H1 (cell line): ENCODE measurements around the gene LANCL1. TPM values are rescaled to one million over a fixed set of nuclear protein-coding genes. Genes with fewer than 3 reads are reported as not detected.

ENCODE experiments used
- CTCF ChIA-PET: fragments of 300-600 bp; sonication (Branson Sonifier 250); formaldehyde crosslinking; loops from one replicate; lab custom pipeline; 2021; ENCODE audit not compliant: partially characterized antibody; lab: Charles Lee
- POLR2A ChIA-PET: fragments of 300-600 bp; sonication (Branson Sonifier 250); formaldehyde crosslinking; loops from one replicate; lab custom pipeline; 2021; ENCODE audit warnings: inconsistent platforms; ENCODE audit not compliant: partially characterized antibody; lab: Charles Lee
- DNase-seq, 2 experiments: peaks; one replicate each; pipeline versions ENCODE4 v3.0.0 to v3.0.0-alpha.2; 2010 to 2022; ENCODE audit warnings: low spot score in 2 of 2, low read depth in 1 of 2, mixed read lengths in 1 of 2
- FAIRE-seq: peaks from 2 replicates; lab custom pipeline; 2011; peaks lifted over from hg19 to GRCh38; lab: Jason Lieb, UNC
- H2AFZ ChIP-seq: 2 replicates; pipeline ENCODE4 v1.8.1; 2012; ENCODE audit warnings: low read length, inconsistent platforms
- H2AK5ac ChIP-seq: 2 replicates; pipeline ENCODE4 v1.6.1; 2013; ENCODE audit warnings: low read depth, low read length
- H2BK120ac ChIP-seq: replicated peaks from 2 replicates; pipeline ENCODE3; 2013; ENCODE audit warnings: low read depth, low read length, inconsistent platforms
- H2BK12ac ChIP-seq: 2 replicates; pipeline ENCODE4 v1.6.1; 2013; ENCODE audit warnings: low read depth, low read length
- H2BK15ac ChIP-seq: 2 replicates; pipeline ENCODE4 v1.6.1; 2013; ENCODE audit warnings: low read length
- H2BK20ac ChIP-seq: 2 replicates; pipeline ENCODE4 v1.6.1; 2013; ENCODE audit warnings: low read length
- H2BK5ac ChIP-seq: 2 replicates; pipeline ENCODE4 v1.6.1; 2013; ENCODE audit warnings: low read depth, low read length
- H3K14ac ChIP-seq: 2 replicates; pipeline ENCODE4 v1.6.1; 2013; ENCODE audit warnings: inconsistent platforms; ENCODE audit not compliant: insufficient read length
- H3K18ac ChIP-seq: 2 replicates; pipeline ENCODE4 v1.6.1; 2013; ENCODE audit warnings: low read length; ENCODE audit errors: extremely low read depth
- H3K23ac ChIP-seq: 2 replicates; pipeline ENCODE4 v1.6.1; 2013; ENCODE audit warnings: inconsistent platforms; ENCODE audit not compliant: insufficient read length
- H3K23me2 ChIP-seq: 2 replicates; pipeline ENCODE4 v1.6.1; 2013; ENCODE audit warnings: low read depth, low read length
- H3K27ac ChIP-seq: 2 replicates; pipeline ENCODE4 v1.6.1; 2011; ENCODE audit warnings: low read depth, low read length, inconsistent platforms
- H3K27me3 ChIP-seq, 4 experiments: replicated peaks in 1 of 4; 1 replicate in 1 of 4; 2 replicates in 3 of 4; pipeline versions ENCODE4 v1.6.1 to v1.8.1; 2011 to 2013; ENCODE audit warnings: low read length in 3 of 4, mild to moderate bottlenecking in 3 of 4, inconsistent platforms in 2 of 4, mixed read lengths in 2 of 4, moderate library complexity in 1 of 4; ENCODE audit not compliant: control insufficient read depth in 3 of 4, insufficient read depth in 3 of 4; ENCODE audit errors: extremely low read depth in 1 of 4
- H3K36me3 ChIP-seq, 4 experiments: 2 replicates each; pipeline versions ENCODE4 v1.6.1 to v1.8.1; 2011 to 2013; ENCODE audit warnings: mild to moderate bottlenecking in 4 of 4, low read length in 3 of 4, moderate library complexity in 2 of 4, control low read depth in 1 of 4, inconsistent platforms in 1 of 4; ENCODE audit not compliant: insufficient read depth in 4 of 4, control insufficient read depth in 2 of 4
- H3K4ac ChIP-seq: replicated peaks from 2 replicates; pipeline ENCODE3; 2013; ENCODE audit warnings: low read length, low read depth, mixed read lengths, inconsistent platforms; ENCODE audit not compliant: insufficient read length
- H3K4me1 ChIP-seq, 4 experiments: replicated peaks in 1 of 4; 1 replicate in 1 of 4; 2 replicates in 3 of 4; pipeline versions ENCODE4 v1.6.1 to v1.8.1; 2011 to 2013; ENCODE audit warnings: low read length in 3 of 4, inconsistent platforms in 2 of 4, mixed read lengths in 1 of 4; ENCODE audit not compliant: insufficient read depth in 4 of 4, control insufficient read depth in 3 of 4
- H3K4me2 ChIP-seq, 2 experiments: 2 replicates each; pipeline versions ENCODE4 v1.6.1 to v1.8.1; 2011 to 2013; ENCODE audit warnings: low read depth in 2 of 2, low read length in 2 of 2, control low read depth in 1 of 2, inconsistent platforms in 1 of 2, mild to moderate bottlenecking in 1 of 2; ENCODE audit not compliant: insufficient read depth in 1 of 2
- H3K4me3 ChIP-seq, 4 experiments: fragments of 200-600, 300-600 bp in 1 of 4; sonication (generic), shearing (Covaris generic), sonication (Bioruptor Twin) in 1 of 4; 2 replicates each; pipeline versions ENCODE4 v1.5.1 to v1.8.1; 2011 to 2016; ENCODE audit warnings: low read length in 4 of 4, low read depth in 3 of 4, control low read depth in 2 of 4, inconsistent platforms in 2 of 4, mild to moderate bottlenecking in 2 of 4, mixed read lengths in 1 of 4, moderate library complexity in 1 of 4; ENCODE audit not compliant: insufficient read depth in 2 of 4; ENCODE audit errors: extremely low read depth in 1 of 4
- H3K56ac ChIP-seq: replicated peaks from 2 replicates; pipeline ENCODE3; 2013; ENCODE audit warnings: low read depth, mild to moderate bottlenecking, mixed read lengths, low read length, inconsistent platforms; ENCODE audit not compliant: insufficient read length
- H3K79me1 ChIP-seq: 2 replicates; pipeline ENCODE4 v1.6.1; 2013; ENCODE audit warnings: low read depth, low read length, control low read depth
- H3K79me2 ChIP-seq, 2 experiments: 2 replicates each; pipeline versions ENCODE4 v1.6.1 to v1.8.1; 2012 to 2013; ENCODE audit warnings: low read length in 2 of 2, mild to moderate bottlenecking in 2 of 2, inconsistent platforms in 1 of 2; ENCODE audit not compliant: insufficient read depth in 2 of 2, control insufficient read depth in 1 of 2
- H3K9ac ChIP-seq, 4 experiments: replicated peaks in 1 of 4; 1 replicate in 1 of 4; 2 replicates in 3 of 4; pipeline versions ENCODE4 v1.6.1 to v1.8.1; 2011 to 2013; ENCODE audit warnings: low read depth in 3 of 4, low read length in 3 of 4, control low read depth in 2 of 4, mild to moderate bottlenecking in 2 of 4, moderate library complexity in 2 of 4, inconsistent platforms in 1 of 4; ENCODE audit errors: extremely low read depth in 1 of 4
- H3K9me3 ChIP-seq, 2 experiments: 2 replicates each; pipeline versions ENCODE4 v1.6.1 to v1.8.1; 2012 to 2013; ENCODE audit warnings: mild to moderate bottlenecking in 2 of 2, moderate library complexity in 2 of 2, control low read depth in 1 of 2, inconsistent platforms in 1 of 2, low read depth in 1 of 2, low read length in 1 of 2, mixed read lengths in 1 of 2; ENCODE audit not compliant: insufficient read depth in 2 of 2
- H4K20me1 ChIP-seq, 2 experiments: replicated peaks in 1 of 2; 2 replicates each; pipeline versions ENCODE3 to v1.8.1; 2011 to 2013; ENCODE audit warnings: inconsistent platforms in 2 of 2, low read length in 2 of 2, mild to moderate bottlenecking in 1 of 2; ENCODE audit not compliant: insufficient read depth in 2 of 2, control insufficient read depth in 1 of 2
- H4K5ac ChIP-seq: 2 replicates; pipeline ENCODE4 v1.6.1; 2013; ENCODE audit warnings: low read length, low read depth, mixed read lengths, inconsistent platforms; ENCODE audit not compliant: insufficient read length
- H4K8ac ChIP-seq: 2 replicates; pipeline ENCODE4 v1.8.0; 2013; ENCODE audit warnings: mild to moderate bottlenecking, moderate library complexity, low read length, inconsistent platforms; ENCODE audit not compliant: insufficient read depth; ENCODE audit errors: extremely low read depth
- H4K91ac ChIP-seq: replicated peaks from 2 replicates; pipeline ENCODE3; 2013; ENCODE audit warnings: low read length, mixed read lengths, inconsistent platforms; ENCODE audit not compliant: insufficient read length
- BACH1 ChIP-seq: IDR thresholded peaks from 2 replicates; pipeline ENCODE4 v1.6.1; 2012; ENCODE audit warnings: low read length, improper control_type of control experiment
- FOSL1 ChIP-seq: IDR thresholded peaks from 2 replicates; pipeline ENCODE4 v1.6.1; 2011; ENCODE audit warnings: mild to moderate bottlenecking, low read depth, low read length, moderate library complexity; ENCODE audit not compliant: insufficient read depth
- GABPA ChIP-seq: IDR thresholded peaks from 2 replicates; pipeline ENCODE4 v1.6.1; 2011; ENCODE audit warnings: mild to moderate bottlenecking, low read length, moderate library complexity, borderline replicate concordance; ENCODE audit not compliant: insufficient read depth
- NRF1 ChIP-seq: IDR thresholded peaks from 2 replicates; pipeline ENCODE4 v1.6.1; 2011; ENCODE audit warnings: mild to moderate bottlenecking, low read depth, low read length, improper control_type of control experiment
- SP2 ChIP-seq: IDR thresholded peaks from 2 replicates; pipeline ENCODE4 v1.6.1; 2012; ENCODE audit warnings: mild to moderate bottlenecking, low read length, inconsistent platforms
- WGBS, 2 experiments: shearing (Covaris generic) in 1 of 2; methylation state at CpG; one replicate each; pipeline versions ENCODE4 v1.1.6 to v1.1.7; 2013 to 2015; ENCODE audit warnings: low lambda C conversion rate in 2 of 2, mixed read lengths in 2 of 2, inconsistent platforms in 1 of 2, low coverage in 1 of 2, missing lambda C conversion rate in 1 of 2; ENCODE audit not compliant: insufficient replicate concordance in 2 of 2, insufficient coverage in 1 of 2, insufficient read length in 1 of 2; ENCODE audit errors: extremely low coverage in 1 of 2, missing lambda C conversion rate in 1 of 2; 5-methylcytosine and 5-hydroxymethylcytosine counted together
- polyA plus RNA-seq, 7 experiments: library from polyadenylated mRNA; depleted of rRNA in 3 of 7; stranded (reverse) in 5 of 7; unstranded in 2 of 7; fragments of >200 nt in 5 of 7; fragments of 200-250 nt in 2 of 7; gene quantifications; 1 replicate in 5 of 7; 2 replicates in 1 of 7; 4 replicates in 1 of 7; pipeline versions ENCODE4 v1.2.1 to v1.2.3, GENCODE V29; 2011 to 2013; ENCODE audit warnings: missing spikeins in 2 of 7, mixed read lengths in 2 of 7
- total RNA-seq: library from RNA; stranded (reverse); fragmentation: NEBNext Ultra II Directional; extraction: Animal tissue kit (Norgen Biotek cat#: 25700); gene quantifications from 2 replicates; pipeline ENCODE4 v1.2.1, GENCODE V29; 2021

The LANCL1 gene
- total and polyA plus RNA-seq, 2 of the 8 experiments (the other 6 are each of a cell fraction or from before 2014, with no cell fraction given) = 26.2 to 48.7 TPM

- FAIRE-seq (no peak), DNase-seq (no peak)
- H3K18ac ChIP-seq = no peak overlapping the region
- no peak overlapping the region for H3K4me2 ChIP-seq
- H4K91ac ChIP-seq = no peak overlapping the region
- ChIA-PET CTCF (interaction anchor here (1.4 kb wide), 1 partner anchor 29 kb away, joined by 5 read pairs; no protein-coding TSS in a partner anchor), POLR2A (interaction anchor here (0.6 kb wide), 1 partner anchor 348 kb away, joined by 4 read pairs; no protein-coding TSS in a partner anchor)
- no peak overlapping the region for H3K4ac ChIP-seq
- H2AFZ ChIP-seq = no peak overlapping the region
- H2BK20ac ChIP-seq = no peak overlapping the region
- H3K23ac ChIP-seq = no peak overlapping the region
- H4K8ac ChIP-seq = no peak overlapping the region
- H3K79me1 ChIP-seq = no peaks in the 10 kb centered on the region
- no peaks in the 10 kb centered on the region for H3K36me3 ChIP-seq
- no peak overlapping the region for H2BK15ac ChIP-seq
- no peak overlapping the region for H3K9ac ChIP-seq
- no peaks in the 10 kb centered on the region for H4K20me1 ChIP-seq
- 92% methylated on average over 4 of the region's 4 CpGs; no CpG with 5 or more reads in 1 of the 2 experiments for WGBS, 2 experiments
- no peak overlapping the region for H2BK120ac ChIP-seq
- no peak overlapping the region for H4K5ac ChIP-seq
- no peaks in the 10 kb centered on the region for H3K9me3 ChIP-seq
- no peak overlapping the region for H2AK5ac ChIP-seq
- no peaks in the 10 kb centered on the region for H3K79me2 ChIP-seq
- H2BK5ac ChIP-seq = no peak overlapping the region
- no peaks in the 10 kb centered on the region for H3K4me1 ChIP-seq
- H3K27me3 ChIP-seq = no peaks in the 10 kb centered on the region
- no peaks in the 10 kb centered on the region for H3K23me2 ChIP-seq
- no peak overlapping the region for H3K14ac ChIP-seq
- no peak overlapping the region for H3K27ac ChIP-seq
- no peak overlapping the region for H3K56ac ChIP-seq
- H2BK12ac ChIP-seq = no peak overlapping the region
- no peak overlapping the region for H3K4me3 ChIP-seq
- no peak for TF ChIP-seq GABPA
- TF ChIP-seq BACH1 = no peak
- TF ChIP-seq FOSL1 = no peak
- no peak for TF ChIP-seq SP2
- TF ChIP-seq NRF1 = no peak
Observed at GRCh38 chr2:210392469-210392881, 84.1 kb downstream of the LANCL1 start.
